Breast epithelium (tissue), 4 donors: ENCODE results near the gene GJD2. TPM values are rescaled to one million over a fixed set of nuclear protein-coding genes. Genes with fewer than 3 reads are reported as not detected.

Experiments used
- DNase-seq, 2 donors: peaks; one replicate each; pipeline ENCODE4 v3.0.0-alpha.2; 2019; ENCODE audit warnings: low spot score in 2 of 2
- H3K27ac ChIP-seq, 2 donors: fragments of 200-600 bp; sonication (generic) in 1 of 2; one replicate each; pipeline ENCODE4 v1.5.1; 2016 to 2019; ENCODE audit warnings: mild to moderate bottlenecking in 1 of 2
- H3K27me3 ChIP-seq, 2 donors: fragments of 200-600 bp; sonication (generic) in 1 of 2; one replicate each; pipeline versions ENCODE4 v1.5.1 to v1.6.0; 2017 to 2019; ENCODE audit warnings: control low read depth in 1 of 2, mild to moderate bottlenecking in 1 of 2
- H3K36me3 ChIP-seq: fragments of 200-600 bp; one replicate; pipeline ENCODE4 v1.5.1; 2019
- H3K4me1 ChIP-seq, 2 donors: fragments of 200-600 bp; sonication (generic); one replicate each; pipeline ENCODE4 v1.5.1; 2016 to 2019; ENCODE audit warnings: control low read depth in 1 of 2
- H3K4me3 ChIP-seq, 3 donors: fragments of 200-600 bp; sonication (generic); 1 replicate in 2 of 3; 2 replicates in 1 of 3; pipeline ENCODE4 v1.5.1; 2016 to 2019; ENCODE audit warnings: mild to moderate bottlenecking in 3 of 3, moderate library complexity in 2 of 3
- H3K9me3 ChIP-seq, 2 donors: fragments of 200-600 bp; sonication (generic) in 1 of 2; one replicate each; pipeline ENCODE4 v1.5.1; 2016 to 2019; ENCODE audit warnings: control low read depth in 1 of 2
- POLR2A ChIP-seq: fragments of 450-650 bp; IDR thresholded peaks from one replicate; pipeline ENCODE4 v1.6.1; 2016; ENCODE audit warnings: antibody characterized with exemption, mild to moderate bottlenecking, moderate library complexity
- POLR2AphosphoS5 ChIP-seq, 3 donors: sonication (generic); formaldehyde crosslinking; IDR thresholded peaks; one replicate each; pipeline ENCODE4 v1.6.1; 2017; ENCODE audit warnings: antibody characterized with exemption in 3 of 3
- intact Hi-C: fragments of 100-400 bp; cut with DNase I; formaldehyde crosslinking; loops from one replicate; pipeline ENCODE4 v1.15.1; 2023; ENCODE audit warnings: low total_unique reads
- total RNA-seq, 3 donors: library from RNA; depleted of rRNA; stranded (reverse); fragments of >200 nt; gene quantifications; one replicate each; pipeline ENCODE4 v1.1.0, GENCODE V29; 2016
- TF ChIP-seq, protein P1 (sequence below), 3 donors: fragments of 450-650 bp; IDR thresholded peaks; one replicate each; pipeline ENCODE4 v1.5.1; 2016 to 2017; ENCODE audit warnings: antibody characterized with exemption in 3 of 3, mild to moderate bottlenecking in 3 of 3, moderate library complexity in 3 of 3

Gene GJD2
- total RNA-seq, 3 donors from 2014 or later = not detected

- TF ChIP-seq, protein P1, sequence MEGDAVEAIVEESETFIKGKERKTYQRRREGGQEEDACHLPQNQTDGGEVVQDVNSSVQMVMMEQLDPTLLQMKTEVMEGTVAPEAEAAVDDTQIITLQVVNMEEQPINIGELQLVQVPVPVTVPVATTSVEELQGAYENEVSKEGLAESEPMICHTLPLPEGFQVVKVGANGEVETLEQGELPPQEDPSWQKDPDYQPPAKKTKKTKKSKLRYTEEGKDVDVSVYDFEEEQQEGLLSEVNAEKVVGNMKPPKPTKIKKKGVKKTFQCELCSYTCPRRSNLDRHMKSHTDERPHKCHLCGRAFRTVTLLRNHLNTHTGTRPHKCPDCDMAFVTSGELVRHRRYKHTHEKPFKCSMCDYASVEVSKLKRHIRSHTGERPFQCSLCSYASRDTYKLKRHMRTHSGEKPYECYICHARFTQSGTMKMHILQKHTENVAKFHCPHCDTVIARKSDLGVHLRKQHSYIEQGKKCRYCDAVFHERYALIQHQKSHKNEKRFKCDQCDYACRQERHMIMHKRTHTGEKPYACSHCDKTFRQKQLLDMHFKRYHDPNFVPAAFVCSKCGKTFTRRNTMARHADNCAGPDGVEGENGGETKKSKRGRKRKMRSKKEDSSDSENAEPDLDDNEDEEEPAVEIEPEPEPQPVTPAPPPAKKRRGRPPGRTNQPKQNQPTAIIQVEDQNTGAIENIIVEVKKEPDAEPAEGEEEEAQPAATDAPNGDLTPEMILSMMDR (IDR thresholded peaks at IDR 0.05) = no peak
- TF ChIP-seq POLR2A (no peak), POLR2AphosphoS5 (IDR thresholded peaks at IDR 0.05) (no peak)
- DNase-seq = no peak
- H3K4me3 ChIP-seq = no peak overlapping the region
- no peak overlapping the region for H3K27ac ChIP-seq
- H3K36me3 ChIP-seq = no peaks in the 10 kb centered on the region
- intact Hi-C loops = no loop called here
- H3K27me3 ChIP-seq = peaks cover 0 to 55% of the 10 kb centered on the region in 2 donors
- H3K4me1 ChIP-seq = no peaks in the 10 kb centered on the region
- H3K9me3 ChIP-seq = no peaks in the 10 kb centered on the region
These were observed 2.5 kb upstream of the GJD2 start for GRCh38 chr15:34757262-34757661.

DNA sequence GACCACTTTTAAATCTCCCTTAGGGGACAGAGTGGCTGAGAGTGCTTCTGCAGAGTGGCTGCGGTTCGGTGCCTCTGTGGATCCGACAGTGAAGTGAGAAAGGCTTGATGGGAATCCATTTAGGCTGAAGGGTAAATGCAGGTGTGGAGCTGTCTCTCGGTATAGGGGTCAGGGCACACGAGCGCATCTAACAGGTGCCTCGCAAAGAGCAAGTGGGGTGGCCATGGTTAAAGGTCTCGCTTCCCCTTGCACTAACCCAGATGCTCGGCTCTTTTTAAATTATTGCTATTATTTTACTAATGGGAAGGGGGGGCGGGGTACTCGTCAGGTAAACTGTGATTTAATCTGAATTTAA is 598 bp upstream of the GJD2 start:
- Histone ChIP-seq H3K4me3 (peak overlapping the region in 2 of 3 donors; percentile 37 to 59), H3K27ac (no peak overlapping the region), H3K27me3 (peaks cover 0 to 59% of the 10 kb centered on the region in 2 donors), H3K4me1 (no peaks in the 10 kb centered on the region), H3K9me3 (no peaks in the 10 kb centered on the region), H3K36me3 (no peaks in the 10 kb centered on the region)
- TF ChIP-seq, protein P1 (IDR thresholded peaks at IDR 0.05) = no peak
- TF ChIP-seq POLR2A (no peak), POLR2AphosphoS5 (IDR thresholded peaks at IDR 0.05) (no peak)
- no peak for DNase-seq
- intact Hi-C loops = no loop called here

DNA sequence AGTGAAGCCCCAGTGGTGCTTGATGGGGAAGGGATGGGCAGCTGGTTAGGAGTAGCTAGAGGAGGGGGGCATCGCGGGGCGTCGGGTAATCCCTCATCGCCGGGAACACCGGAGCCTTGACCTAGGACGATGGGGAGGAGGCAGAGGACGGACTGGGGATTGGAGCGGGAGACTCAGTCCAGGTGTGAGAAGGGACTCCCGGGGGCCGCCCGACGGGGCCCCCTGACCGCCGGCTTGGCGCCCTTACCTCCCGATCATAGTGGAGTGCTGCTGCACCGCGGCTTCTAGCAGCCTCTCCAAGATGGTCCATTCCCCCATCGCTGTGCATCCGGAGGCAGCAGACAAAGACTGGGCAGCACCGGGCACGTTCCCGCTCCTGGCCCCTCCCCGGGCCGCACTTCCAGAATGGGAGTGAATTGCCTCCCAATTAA is 612 bp downstream of the GJD2 start:
- Histone ChIP-seq H3K27ac (no peak overlapping the region), H3K4me1 (no peaks in the 10 kb centered on the region), H3K36me3 (no peaks in the 10 kb centered on the region), H3K27me3 (peaks cover 0 to 53% of the 10 kb centered on the region in 2 donors), H3K9me3 (no peaks in the 10 kb centered on the region), H3K4me3 (peak overlapping the region in 1 of 3 donors; percentile 59)
- DNase-seq = no peak
- TF ChIP-seq, protein P1 (IDR thresholded peaks at IDR 0.05) = no peak
- no peak for TF ChIP-seq POLR2A
- TF ChIP-seq POLR2AphosphoS5 (IDR thresholded peaks at IDR 0.05) = no peak
- intact Hi-C loops = no loop called here

DNA sequence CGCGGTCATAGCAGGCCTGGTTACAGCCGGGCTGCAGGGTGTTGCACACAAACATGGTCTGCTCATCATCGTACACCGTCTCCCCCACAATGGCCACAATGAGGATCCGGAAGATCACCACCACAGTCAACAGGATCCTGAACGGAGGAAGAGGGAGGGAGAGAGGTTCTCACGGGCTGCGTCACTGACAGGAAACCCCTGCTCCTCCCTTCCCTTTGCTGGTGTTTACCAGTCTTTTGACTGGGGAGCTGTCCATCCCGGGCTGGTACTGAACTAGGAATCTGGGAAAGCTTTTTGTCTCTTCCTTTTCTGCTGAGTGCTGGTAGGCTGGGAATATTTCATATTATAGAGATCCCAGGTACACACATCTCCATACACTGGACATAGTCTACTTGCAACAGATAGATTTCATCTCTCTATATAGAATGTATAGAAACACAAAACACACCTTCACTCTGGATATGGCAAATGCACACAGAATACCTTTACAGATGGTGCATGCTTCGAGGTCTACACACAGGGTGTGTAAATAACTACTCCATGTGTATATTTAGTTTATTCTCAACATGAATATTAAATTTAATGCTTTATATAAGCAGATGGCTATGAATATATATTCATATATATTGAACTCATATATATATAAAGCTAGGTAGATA is 1.4 kb downstream of the GJD2 start:
- Histone ChIP-seq H3K4me3 (no peak overlapping the region), H3K9me3 (no peaks in the 10 kb centered on the region), H3K27ac (no peak overlapping the region), H3K27me3 (peaks cover 0 to 52% of the 10 kb centered on the region in 2 donors), H3K36me3 (no peaks in the 10 kb centered on the region), H3K4me1 (no peaks in the 10 kb centered on the region)
- intact Hi-C loops = no loop called here
- TF ChIP-seq, protein P1 (IDR thresholded peaks at IDR 0.05) = no peak
- TF ChIP-seq POLR2AphosphoS5 (IDR thresholded peaks at IDR 0.05) = no peak
- no peak for DNase-seq

GRCh38 chr15:34749691-34750090 is 5.1 kb downstream of the GJD2 start:
- TF ChIP-seq, protein P1 (IDR thresholded peaks at IDR 0.05) = no peak
- TF ChIP-seq POLR2AphosphoS5 (IDR thresholded peaks at IDR 0.05) (no peak), POLR2A (no peak)
- H3K27me3 ChIP-seq = peaks cover 0 to 29% of the 10 kb centered on the region in 2 donors
- intact Hi-C loops = no loop called here
- no peaks in the 10 kb centered on the region for H3K9me3 ChIP-seq
- no peaks in the 10 kb centered on the region for H3K4me1 ChIP-seq
- H3K36me3 ChIP-seq = no peaks in the 10 kb centered on the region
- H3K27ac ChIP-seq = no peak overlapping the region
- DNase-seq = no peak
- H3K4me3 ChIP-seq = no peak overlapping the region
